H1 (cell line): Measurements from ENCODE around the gene HOXD10.

Experiments
- ATF3 ChIP-seq: IDR thresholded peaks from 2 replicates; pipeline ENCODE4 v1.6.1; 2011; ENCODE audit warnings: low read depth, mild to moderate bottlenecking, low read length; ENCODE audit not compliant: insufficient read depth
- BACH1 ChIP-seq: IDR thresholded peaks from 2 replicates; pipeline ENCODE4 v1.6.1; 2012; ENCODE audit warnings: low read length, improper control_type of control experiment
- CTCF ChIP-seq, 3 experiments: IDR thresholded peaks; 1 replicate in 2 of 3; 2 replicates in 1 of 3; pipeline versions ENCODE4 v1.5.1 to v1.6.1; 2011; ENCODE audit warnings: low read length in 3 of 3, mild to moderate bottlenecking in 3 of 3, inconsistent platforms in 2 of 3, low read depth in 1 of 3, moderate library complexity in 1 of 3; ENCODE audit not compliant: insufficient read depth in 1 of 3; ENCODE audit errors: control extremely low read depth in 1 of 3
- JUND ChIP-seq: IDR thresholded peaks from 2 replicates; pipeline ENCODE4 v1.6.1; 2011; ENCODE audit warnings: mild to moderate bottlenecking, improper control_type of control experiment, low read length
- PHF8 ChIP-seq: fragments of 200-600 bp; sonication (generic); conservative IDR thresholded peaks from 2 replicates; pipeline ENCODE4 v1.7.1; 2012; ENCODE audit warnings: low read depth, mild to moderate bottlenecking, inconsistent platforms, low read length, moderate library complexity
- POLR2A ChIP-seq, 2 experiments: IDR thresholded peaks; 1 replicate in 1 of 2; 2 replicates in 1 of 2; pipeline ENCODE4 v1.6.1; 2011; ENCODE audit warnings: low read depth in 2 of 2, low read length in 2 of 2, mild to moderate bottlenecking in 2 of 2; ENCODE audit errors: control extremely low read depth in 1 of 2
- RXRA ChIP-seq: IDR thresholded peaks from 2 replicates; pipeline ENCODE4 v1.6.1; 2011; ENCODE audit warnings: low read depth, mild to moderate bottlenecking, low read length, moderate library complexity; ENCODE audit not compliant: insufficient read depth
- SIN3A ChIP-seq, 2 experiments: IDR thresholded peaks in 1 of 2; conservative IDR thresholded peaks in 1 of 2; 2 replicates each; pipeline ENCODE4 v1.6.1; 2011 to 2012; ENCODE audit warnings: low read length in 2 of 2, improper control_type of control experiment in 1 of 2, low read depth in 1 of 2, mild to moderate bottlenecking in 1 of 2
- TAF1 ChIP-seq: IDR thresholded peaks from 2 replicates; pipeline ENCODE4 v1.6.1; 2011; ENCODE audit warnings: mild to moderate bottlenecking, low read depth, low read length

- TF ChIP-seq CTCF (IDR thresholded peaks at IDR 0.05; ENCODE audit: control extremely low read depth in 1 of 3, insufficient read depth in 1 of 3, low read depth in 1 of 3, low read length in 3 of 3) (no peak), BACH1 (no peak), SIN3A (conservative IDR thresholded peaks at IDR 0.05 in 1 of 2, IDR thresholded peaks at IDR 0.05 in 1 of 2; ENCODE audit: low read depth in 1 of 2, low read length in 2 of 2) (no peak), JUND (no peak), PHF8 (no peak), ATF3 (no peak), RXRA (no peak), TAF1 (no peak), POLR2A (IDR thresholded peaks at IDR 0.05; ENCODE audit: control extremely low read depth in 1 of 2, low read depth in 2 of 2, low read length in 2 of 2) (no peak)
These were observed 11.4 kb upstream of the HOXD10 start for GRCh38 chr2:176105078-176105729.
